GM21737 (cell line): Measurements from ENCODE around the gene CSPG4.
A peak's percentile ranks its signal among the peaks of the same experiment; 100 is the strongest.
"Not testable (repeated sequence)": the region's sequence is repeated elsewhere in the genome, so short reads cannot be mapped to it uniquely, and the experiment has no call there.

Experiments
- ATAC-seq: cut with Tn5 transposase; IDR thresholded peaks from one replicate; pipeline ENCODE4 v1.9.1; 2021; ENCODE audit warnings: mild to moderate bottlenecking, moderate library complexity; ENCODE audit not compliant: unreplicated experiment

CSPG4 gene

DNA sequence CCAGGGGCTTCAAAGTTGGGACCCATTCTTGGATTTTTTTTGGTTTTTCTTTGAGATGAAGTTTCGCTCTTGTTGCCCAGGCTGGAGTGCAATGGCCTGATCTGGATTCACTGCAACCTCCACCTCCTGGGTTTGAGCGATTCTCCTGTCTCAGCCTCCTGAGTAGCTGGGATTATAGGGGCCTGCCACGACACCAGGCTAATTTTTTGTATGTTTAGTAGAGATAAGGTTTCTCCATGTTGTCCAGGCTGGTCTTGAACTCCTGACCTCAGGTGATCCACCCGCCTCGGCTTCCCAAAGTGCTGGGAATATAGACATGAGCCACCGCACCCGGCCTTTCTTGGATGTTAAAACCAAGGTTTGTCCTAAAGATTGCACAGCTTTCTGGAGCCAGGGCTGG is 78.7 kb downstream of the CSPG4 start:
- ATAC-seq = not testable (repeated sequence)

DNA sequence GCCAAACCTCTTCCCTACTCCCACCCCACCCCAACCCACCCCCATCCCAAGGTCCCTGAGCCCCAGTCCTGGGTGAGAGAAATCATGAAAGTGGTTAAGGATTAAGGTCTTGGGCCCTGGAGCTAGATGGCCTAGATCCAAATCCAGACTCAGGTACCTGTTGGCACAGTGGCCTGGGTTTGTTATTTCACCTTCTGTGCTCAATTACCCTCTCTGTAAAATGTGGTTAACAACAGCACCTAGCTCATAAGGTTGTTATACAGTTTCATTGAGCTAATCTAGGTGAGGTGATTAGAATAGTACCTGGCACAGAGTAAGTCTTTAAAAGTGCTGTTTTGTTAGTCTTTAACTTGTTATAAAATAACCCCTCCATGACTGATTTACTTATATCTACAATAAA is 80.7 kb downstream of the CSPG4 start:
- no peak for ATAC-seq

DNA sequence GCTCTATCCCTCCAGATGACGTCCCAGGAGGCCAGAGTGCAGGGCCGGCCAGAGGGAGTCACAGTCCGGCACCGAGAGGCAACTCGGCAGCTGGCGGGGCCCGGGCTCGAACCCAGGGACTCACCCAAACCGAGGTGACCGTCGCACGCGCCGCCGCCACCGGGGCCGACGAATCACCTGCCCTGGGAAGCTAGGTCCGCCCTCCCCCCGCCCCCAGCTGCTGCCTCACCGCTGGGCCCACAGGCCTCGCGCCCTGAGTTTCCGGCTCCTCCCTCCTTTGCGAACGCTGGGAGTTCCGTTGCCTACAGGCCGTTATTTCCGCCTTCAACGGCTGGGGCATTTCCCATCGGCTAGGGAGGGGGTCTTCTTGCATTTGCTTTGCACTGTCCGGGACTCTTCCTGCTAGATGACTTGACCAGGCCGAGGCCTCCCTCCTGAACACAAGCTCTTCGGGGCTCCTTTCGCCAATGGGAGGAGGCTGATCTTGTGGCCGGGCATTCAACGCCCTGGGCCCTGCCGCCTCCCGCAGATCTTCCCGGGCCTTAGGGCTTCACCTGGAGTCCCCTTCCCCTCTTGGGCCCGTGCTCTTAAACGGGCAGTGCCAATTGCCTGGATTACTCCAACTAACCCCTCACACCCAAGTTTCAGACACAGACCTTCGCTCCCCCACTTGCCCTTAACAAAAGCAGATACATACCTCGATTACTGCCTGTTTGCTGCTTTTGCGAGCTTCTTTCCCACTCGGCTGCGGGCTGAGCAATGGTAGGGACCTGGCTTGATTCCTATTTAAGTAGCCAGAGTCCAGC is 86.9 kb downstream of the CSPG4 start, which contains the start of gene SNUPN:
SNUPN (minus strand) TSS at position 184 of the 806 bp plus-strand sequence. CDS start 4,674 bp downstream, outside the sequence.
- peak; percentile 65 for ATAC-seq
